Skeletal muscle satellite cell (primary cell): ENCODE results near the gene MRC2.

ENCODE experiments used
- H3K27me3 ChIP-seq: 2 replicates; pipeline ENCODE4 v1.7.0; 2013; ENCODE audit warnings: low read length; ENCODE audit not compliant: control insufficient read depth, insufficient read depth
- H3K36me3 ChIP-seq: 2 replicates; pipeline ENCODE4 v1.7.0; 2013; ENCODE audit warnings: mild to moderate bottlenecking, control low read depth, low read length; ENCODE audit not compliant: insufficient read depth
- H3K4me1 ChIP-seq: 2 replicates; pipeline ENCODE4 v1.7.0; 2013; ENCODE audit warnings: low read length; ENCODE audit not compliant: control insufficient read depth, insufficient read depth
- H3K4me2 ChIP-seq: 2 replicates; pipeline ENCODE4 v1.7.0; 2013; ENCODE audit warnings: mild to moderate bottlenecking, low read length
- H3K4me3 ChIP-seq: 2 replicates; pipeline ENCODE4 v1.7.0; 2013; ENCODE audit warnings: low read length
- H3K9ac ChIP-seq: 2 replicates; pipeline ENCODE4 v1.7.0; 2013; ENCODE audit warnings: mild to moderate bottlenecking, low read depth, low read length, moderate library complexity
- H3K9me3 ChIP-seq: replicated peaks from 2 replicates; pipeline ENCODE4 v1.7.0; 2013; ENCODE audit warnings: mild to moderate bottlenecking, control low read depth, low read length

MRC2 gene

DNA sequence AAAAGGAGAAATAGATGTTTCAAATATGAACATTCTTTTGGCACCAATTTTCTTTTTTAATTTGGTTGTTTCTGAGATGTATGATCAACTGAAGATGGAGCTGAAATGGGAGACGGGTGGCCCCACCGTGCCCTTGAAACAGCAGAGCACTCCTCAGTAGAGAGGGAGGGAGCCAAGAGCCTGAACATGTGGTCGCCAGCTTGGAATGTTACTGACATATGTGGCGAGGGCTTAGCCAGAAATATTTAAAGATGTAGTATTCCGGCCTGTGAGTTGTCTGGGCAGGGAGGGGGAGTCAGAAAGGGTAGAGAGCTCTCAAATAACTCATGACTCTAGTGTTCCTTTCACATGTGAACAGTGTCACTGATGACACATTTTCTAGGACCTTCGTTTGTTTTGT, 13.3 kb upstream of the MRC2 start:
- peaks cover 14% of the 10 kb centered on the region for H3K4me1 ChIP-seq
- no peak overlapping the region for H3K4me2 ChIP-seq
- peaks cover 52% of the 10 kb centered on the region for H3K36me3 ChIP-seq
- H3K9ac ChIP-seq = no peak overlapping the region
- no peak overlapping the region for H3K4me3 ChIP-seq
- H3K27me3 ChIP-seq = no peaks in the 10 kb centered on the region
- H3K9me3 ChIP-seq = no peaks in the 10 kb centered on the region

DNA sequence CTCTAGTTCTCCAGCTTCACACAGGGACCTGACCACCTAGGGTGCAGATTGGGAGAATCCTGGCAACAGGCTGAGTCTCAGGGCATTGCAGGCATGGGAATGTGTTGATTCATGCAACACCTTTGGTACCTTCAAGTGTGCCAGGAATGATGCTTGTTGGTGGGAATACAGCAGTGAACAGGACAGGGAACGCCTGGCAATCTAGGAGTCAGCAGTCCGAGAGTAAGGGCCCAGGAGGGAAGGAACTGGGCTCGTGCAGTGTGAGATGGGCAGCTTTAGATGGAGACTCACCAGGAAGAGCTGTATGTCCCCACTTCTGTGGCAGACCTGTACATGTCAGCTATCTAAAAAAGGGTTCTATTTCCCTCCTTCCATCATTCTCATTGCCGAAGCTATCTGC, 12.0 kb upstream of the MRC2 start:
- no peak overlapping the region for H3K9ac ChIP-seq
- no peak overlapping the region for H3K4me3 ChIP-seq
- H3K36me3 ChIP-seq = peaks cover 40% of the 10 kb centered on the region
- H3K9me3 ChIP-seq = no peaks in the 10 kb centered on the region
- no peaks in the 10 kb centered on the region for H3K27me3 ChIP-seq
- no peak overlapping the region for H3K4me2 ChIP-seq
- peaks cover 14% of the 10 kb centered on the region for H3K4me1 ChIP-seq

DNA sequence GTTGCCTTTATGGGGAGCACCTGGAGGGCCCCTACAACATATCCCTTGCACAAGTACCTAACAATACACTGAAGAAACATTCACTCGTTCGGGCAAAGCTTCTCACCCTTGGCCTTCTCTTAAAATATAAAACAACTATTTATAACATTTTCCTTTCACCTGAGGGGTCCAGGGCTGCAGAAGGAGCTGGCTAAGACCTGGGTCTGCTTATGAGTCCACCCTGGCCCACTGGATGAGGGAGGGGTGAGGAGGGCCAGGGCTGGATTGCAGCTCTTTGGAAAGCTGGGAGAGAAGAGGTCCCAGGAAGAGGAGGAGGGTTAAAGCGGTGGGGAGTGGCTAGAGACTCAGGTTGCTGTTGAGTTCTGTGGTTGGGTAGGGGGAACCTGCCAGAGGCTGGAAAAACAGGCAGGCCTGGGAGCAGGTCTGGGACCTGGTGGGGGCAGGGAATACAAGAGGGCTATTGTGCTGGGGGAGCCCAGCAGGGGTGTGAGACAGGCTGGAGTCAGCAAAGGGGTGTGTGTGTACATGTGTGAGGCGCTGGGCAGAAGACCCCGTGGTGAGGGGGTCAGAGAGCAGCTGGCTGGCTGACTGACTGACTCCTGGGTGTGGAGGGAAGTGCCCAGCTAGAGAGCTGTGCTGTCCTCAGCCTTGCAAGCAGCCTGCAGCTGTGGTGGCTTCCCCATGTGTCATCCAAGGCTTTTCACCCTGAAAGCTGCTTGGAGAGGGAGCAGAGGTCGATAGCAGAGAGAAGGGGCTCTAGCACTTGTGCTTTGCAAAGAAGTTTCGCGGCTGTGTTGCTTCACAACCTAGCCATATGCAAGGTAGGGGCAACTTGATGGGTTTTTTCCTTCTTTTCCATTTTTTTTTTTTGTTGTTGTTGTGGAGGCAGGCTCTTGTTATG, 10.2 kb upstream of the MRC2 start:
- no peak overlapping the region for H3K4me3 ChIP-seq
- H3K9ac ChIP-seq = no peak overlapping the region
- H3K4me2 ChIP-seq = no peak overlapping the region
- no peaks in the 10 kb centered on the region for H3K27me3 ChIP-seq
- peaks cover 23% of the 10 kb centered on the region for H3K36me3 ChIP-seq
- peaks cover 14% of the 10 kb centered on the region for H3K4me1 ChIP-seq
- no peaks in the 10 kb centered on the region for H3K9me3 ChIP-seq

DNA sequence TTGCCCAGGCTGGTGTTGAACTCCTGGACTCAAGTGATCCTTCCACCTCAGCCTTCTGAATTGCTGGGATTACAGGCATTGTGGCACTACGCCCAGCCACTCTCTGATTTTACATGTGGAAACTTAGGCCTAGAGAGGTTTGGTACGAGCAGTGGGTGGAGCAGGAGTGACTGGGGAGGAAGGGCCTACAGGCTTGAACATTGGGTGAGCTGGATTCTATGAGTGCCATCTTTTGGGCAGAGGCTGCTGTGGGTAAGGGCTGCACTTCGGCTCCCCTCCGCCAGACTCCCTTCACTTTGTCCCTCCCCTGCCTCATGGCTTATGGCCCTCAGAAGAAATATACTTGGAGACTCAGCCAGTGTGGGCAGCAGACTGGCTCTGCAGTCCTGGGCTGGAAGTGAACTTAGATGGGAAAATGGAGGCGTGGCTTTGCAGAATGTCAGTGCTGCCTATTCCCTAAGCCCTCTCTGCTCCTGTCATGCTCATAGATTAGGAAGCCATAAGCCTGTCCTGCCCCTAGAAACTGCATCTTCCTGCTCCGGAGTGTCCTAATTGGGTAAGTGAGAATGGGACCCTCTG, 9.5 kb upstream of the MRC2 start:
- Histone ChIP-seq H3K36me3 (peaks cover 23% of the 10 kb centered on the region), H3K27me3 (no peaks in the 10 kb centered on the region), H3K4me3 (no peak overlapping the region), H3K4me2 (no peak overlapping the region), H3K9ac (no peak overlapping the region), H3K9me3 (no peaks in the 10 kb centered on the region), H3K4me1 (peaks cover 14% of the 10 kb centered on the region)

DNA sequence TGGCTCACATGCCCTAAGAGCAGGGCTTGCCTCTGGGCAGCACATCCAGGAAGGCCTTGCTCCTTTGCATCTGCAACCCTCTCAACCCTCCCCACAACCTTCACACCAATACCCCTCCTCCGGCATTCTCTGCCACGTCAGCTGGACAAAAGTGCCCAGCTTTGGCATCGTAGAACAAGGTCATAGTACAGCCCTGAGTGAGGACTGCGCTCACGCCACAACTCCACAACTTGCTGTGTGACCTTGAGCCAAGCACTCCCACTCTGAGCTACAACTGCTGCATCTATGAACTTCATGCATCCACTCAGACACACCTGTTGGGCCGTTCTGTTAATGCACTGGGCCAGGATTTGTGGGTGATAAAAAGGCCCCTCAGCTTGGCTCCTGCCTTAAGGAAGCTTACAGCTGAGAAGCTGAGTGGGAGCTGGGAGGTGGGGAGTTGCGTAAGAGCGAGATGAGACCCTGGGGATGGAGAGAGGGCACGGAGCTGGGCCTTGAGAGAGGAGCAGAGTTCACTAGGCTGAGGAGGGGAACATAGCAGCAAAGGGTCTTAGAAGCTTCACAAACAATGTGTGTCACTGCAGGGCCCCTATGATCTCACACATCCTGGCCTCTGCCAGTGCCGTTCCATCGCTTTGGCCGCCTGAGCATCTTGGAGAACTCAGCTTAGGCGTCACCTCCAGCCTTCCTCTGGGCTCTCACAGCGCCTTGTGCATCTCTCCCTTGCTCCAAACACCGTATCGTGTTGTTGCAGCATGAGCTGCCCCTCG, 8.6 kb upstream of the MRC2 start:
- Histone ChIP-seq H3K27me3 (no peaks in the 10 kb centered on the region), H3K4me3 (no peak overlapping the region), H3K4me1 (peaks cover 14% of the 10 kb centered on the region), H3K9ac (no peak overlapping the region), H3K4me2 (no peak overlapping the region), H3K9me3 (no peaks in the 10 kb centered on the region), H3K36me3 (peaks cover 23% of the 10 kb centered on the region)

DNA sequence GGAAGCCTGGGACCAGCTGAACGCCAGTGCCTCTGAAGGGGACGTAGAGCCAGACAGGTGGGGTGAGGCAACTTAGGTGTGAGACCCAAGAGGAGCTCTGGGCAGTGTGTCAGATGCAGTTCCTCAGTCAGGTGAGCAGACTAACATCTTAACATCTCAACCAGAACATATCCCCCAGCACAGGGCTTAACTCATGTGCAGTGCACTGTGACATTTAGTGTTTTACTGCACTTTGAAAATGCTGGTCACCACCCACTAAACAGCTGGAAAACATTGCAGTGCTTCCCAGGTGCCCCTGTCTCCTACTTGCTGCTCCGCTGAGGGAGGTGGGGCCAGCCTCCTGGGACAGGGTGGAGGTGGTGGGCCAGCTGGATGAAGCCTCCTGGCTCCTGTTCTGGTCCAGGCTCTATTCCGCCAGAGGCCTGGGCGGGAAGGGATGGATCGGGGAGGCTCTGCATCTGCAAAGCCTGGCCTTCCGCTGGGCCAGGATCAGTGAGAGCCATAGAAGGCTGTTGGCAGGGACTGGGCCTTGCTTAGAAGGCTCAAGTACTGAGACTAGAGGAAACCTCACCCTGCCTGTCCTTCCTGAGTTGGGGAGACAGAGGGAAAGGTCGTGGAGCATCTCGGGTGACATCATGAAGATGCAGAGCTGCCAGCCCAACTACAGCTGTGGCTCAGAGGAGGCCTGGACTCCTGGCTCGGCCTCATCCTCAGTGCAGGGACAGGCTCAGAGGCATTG, 7.9 kb upstream of the MRC2 start:
- Histone ChIP-seq H3K9ac (no peak overlapping the region), H3K36me3 (peaks cover 23% of the 10 kb centered on the region), H3K27me3 (no peaks in the 10 kb centered on the region), H3K4me2 (no peak overlapping the region), H3K4me1 (peaks cover 10% of the 10 kb centered on the region), H3K9me3 (no peaks in the 10 kb centered on the region), H3K4me3 (no peak overlapping the region)

DNA sequence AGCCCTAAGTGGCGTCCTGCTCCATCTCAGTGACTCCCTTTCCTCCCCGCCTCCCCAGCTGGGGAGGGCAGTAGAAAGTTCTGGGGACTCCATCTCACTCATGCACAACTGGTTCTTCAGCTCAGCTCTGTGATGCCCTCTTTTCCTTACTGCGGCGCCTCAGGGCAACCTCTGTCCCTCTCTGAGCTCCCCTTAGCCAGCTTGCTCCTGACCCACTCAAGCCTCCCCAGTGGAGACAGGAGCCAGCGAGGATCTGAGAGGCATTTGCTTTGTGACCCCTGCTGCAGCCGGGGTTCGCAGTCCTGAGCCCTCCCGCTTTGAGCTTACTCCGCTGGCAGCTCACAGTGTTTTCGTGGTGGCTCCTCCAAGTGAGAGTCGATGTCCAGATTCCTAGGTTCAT, 6.2 kb upstream of the MRC2 start:
- H3K4me1 ChIP-seq = peaks cover 15% of the 10 kb centered on the region
- H3K4me3 ChIP-seq = no peak overlapping the region
- H3K9me3 ChIP-seq = no peaks in the 10 kb centered on the region
- H3K4me2 ChIP-seq = no peak overlapping the region
- no peaks in the 10 kb centered on the region for H3K27me3 ChIP-seq
- H3K36me3 ChIP-seq = peaks cover 8% of the 10 kb centered on the region
- H3K9ac ChIP-seq = no peak overlapping the region

DNA sequence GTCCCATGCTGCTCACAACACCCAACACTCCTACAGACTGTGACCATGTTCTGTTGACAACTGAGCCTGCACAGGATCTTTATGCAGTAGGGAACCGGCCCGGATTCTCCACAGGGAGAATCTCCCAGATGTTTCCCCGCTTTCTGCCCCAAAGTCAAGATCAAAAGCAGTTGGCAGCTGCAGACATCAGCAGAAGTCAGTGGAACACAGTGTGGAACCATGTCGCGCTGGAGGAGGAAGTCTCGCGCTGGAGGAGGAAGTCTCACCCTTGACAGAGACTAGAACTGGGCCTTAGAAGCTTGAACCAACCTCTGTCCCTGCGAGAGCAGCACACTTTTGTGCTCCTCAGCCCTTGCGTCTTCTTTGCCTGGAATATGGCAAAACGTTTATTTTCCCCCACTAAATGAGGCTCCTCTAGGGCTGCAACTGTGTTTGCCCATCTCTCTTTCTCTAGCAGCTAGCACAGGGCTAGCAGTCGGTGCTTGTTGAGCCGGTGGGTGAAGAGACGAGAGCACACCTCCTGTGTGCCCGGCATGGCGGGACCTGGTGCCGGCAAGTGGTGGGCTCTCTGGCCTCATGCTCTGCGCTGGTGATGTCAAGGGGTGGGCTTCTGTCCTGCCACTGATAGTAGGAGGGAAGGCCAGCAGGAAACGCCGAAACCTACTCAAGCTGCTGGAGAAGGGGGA, 2.1 kb upstream of the MRC2 start:
- Histone ChIP-seq H3K36me3 (peaks cover 4% of the 10 kb centered on the region), H3K9ac (no peak overlapping the region)

DNA sequence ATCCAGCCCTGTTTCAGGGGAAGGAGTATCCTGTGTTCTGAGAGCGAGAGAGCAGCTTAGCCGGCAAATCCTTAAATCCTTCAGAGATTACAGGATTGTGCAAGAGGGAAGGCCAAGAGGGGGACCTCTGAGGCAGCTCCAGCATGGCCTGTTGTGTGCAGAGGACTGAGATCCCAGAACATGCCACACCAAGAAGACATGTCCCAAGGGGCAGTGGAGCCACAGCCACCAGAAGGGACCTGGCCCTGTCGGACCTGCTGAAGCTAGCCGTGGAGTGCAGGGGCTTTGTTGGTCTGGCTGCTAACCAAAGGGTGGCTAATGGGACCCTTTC, 1.6 kb upstream of the MRC2 start:
- H3K36me3 ChIP-seq = peaks cover 4% of the 10 kb centered on the region
- peaks cover 31% of the 10 kb centered on the region for H3K4me1 ChIP-seq
- no peaks in the 10 kb centered on the region for H3K9me3 ChIP-seq
- H3K4me3 ChIP-seq = no peak overlapping the region
- no peak overlapping the region for H3K4me2 ChIP-seq
- no peaks in the 10 kb centered on the region for H3K27me3 ChIP-seq
- H3K9ac ChIP-seq = no peak overlapping the region

More for the DNA sequence above, 2.1 kb upstream of the MRC2 start:
- Histone ChIP-seq H3K4me1 (peaks cover 26% of the 10 kb centered on the region), H3K27me3 (no peaks in the 10 kb centered on the region), H3K4me2 (no peak overlapping the region), H3K9me3 (no peaks in the 10 kb centered on the region), H3K4me3 (no peak overlapping the region)

DNA sequence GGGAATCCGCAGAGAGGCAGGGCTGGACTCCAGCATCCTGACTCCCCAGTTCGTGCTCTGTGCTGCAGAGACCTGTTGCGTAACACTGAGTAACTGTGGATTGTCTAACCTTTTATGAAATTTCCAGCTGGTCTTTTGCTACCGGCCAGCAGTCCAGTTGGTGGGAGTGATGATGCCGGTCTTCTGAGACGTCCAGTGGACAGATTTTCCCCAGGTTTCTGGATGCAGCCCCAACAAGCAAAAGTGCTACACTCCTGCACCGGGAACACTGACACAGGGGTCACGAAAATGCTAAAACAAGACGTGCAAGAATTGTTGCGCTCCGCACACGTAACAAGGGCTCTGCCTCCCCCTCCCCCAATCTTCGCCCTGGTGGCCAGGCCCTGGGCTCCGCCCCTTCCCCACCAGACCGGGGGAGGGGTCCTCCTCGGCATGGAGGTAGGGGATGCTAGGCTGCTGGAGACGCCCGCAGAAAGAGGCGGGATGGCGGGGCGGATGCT, 701 bp upstream of the MRC2 start:
- H3K9ac ChIP-seq = peak overlapping the region; percentile 88
- H3K36me3 ChIP-seq = peaks cover 12% of the 10 kb centered on the region
- H3K9me3 ChIP-seq = no peaks in the 10 kb centered on the region
- H3K4me3 ChIP-seq = peak overlapping the region; percentile 81
- H3K4me2 ChIP-seq = peak overlapping the region; percentile 99
- H3K4me1 ChIP-seq = peaks cover 41% of the 10 kb centered on the region
- no peaks in the 10 kb centered on the region for H3K27me3 ChIP-seq
